NCI-H146 treated with DMSO at 0.1 percent for 48 hours (cell line): ENCODE data around the gene FOXL2NB.

Source experiments
- DNase-seq: peaks from one replicate; lab custom pipeline; 2025; ENCODE audit not compliant: unreplicated experiment; lab: John Stamatoyannopoulos, UW

The FOXL2NB gene

DNA sequence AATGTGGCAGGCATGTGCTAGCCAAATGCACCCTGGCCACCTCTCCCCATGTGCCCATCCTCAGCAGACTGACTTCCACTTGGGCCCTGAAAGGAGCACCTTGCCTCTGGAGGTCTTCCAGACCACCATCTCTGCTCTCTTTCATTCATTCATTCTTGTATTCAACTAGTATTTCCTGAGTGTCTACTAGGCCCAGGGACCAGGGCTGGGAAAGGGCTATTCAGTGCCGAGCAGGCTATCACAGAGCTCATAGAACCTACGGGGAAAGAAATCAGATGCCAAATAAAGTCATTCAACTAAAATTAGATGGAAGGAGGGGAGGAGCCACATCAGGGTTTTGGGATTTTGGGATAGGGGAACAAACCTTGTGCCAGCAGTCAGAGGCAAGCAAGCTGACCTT, 40.2 kb downstream of the FOXL2NB start:
- no peak for DNase-seq

DNA sequence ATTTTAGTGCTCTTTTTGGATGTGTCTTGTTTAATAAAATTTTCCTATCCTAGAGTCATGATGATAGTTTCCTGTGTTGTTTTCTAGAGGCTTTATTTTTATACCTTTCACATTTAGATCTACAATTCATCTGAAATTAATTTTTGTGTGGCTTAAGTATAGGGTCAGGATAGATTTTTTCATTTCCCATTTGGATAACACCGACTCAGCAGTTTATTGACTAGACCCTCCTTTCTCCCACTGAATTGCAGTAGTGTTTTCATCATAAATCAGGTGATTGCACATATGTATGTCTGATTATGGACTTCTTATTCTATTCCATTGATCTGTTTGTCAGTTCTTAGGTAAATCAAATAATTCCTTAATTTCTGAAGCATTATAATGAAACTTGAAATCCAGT, 48.7 kb downstream of the FOXL2NB start:
- DNase-seq: no peak
